Measurements from ENCODE around the gene CRELD2. TPM values are rescaled to one million over a fixed set of nuclear protein-coding genes. Genes with fewer than 3 reads are reported as not detected.

Gene CRELD2
- polyA plus RNA-seq, 2 of the 4 experiments (the other 2 are of a cell fraction): 15.1 to 18.7 TPM

- no peak for FAIRE-seq
- Histone ChIP-seq H3K4me1 (peaks cover 39% of the 10 kb centered on the region), H3K27ac (peak overlapping the region; percentile 96), H3K4me2 (peak overlapping the region; percentile 93), H3K9me3 (no peaks in the 10 kb centered on the region), H3K4me3 (peak overlapping the region; percentile 79)
- ChIA-PET CTCF (interaction anchor here (2.8 kb wide), 1 partner anchor 70 kb away, joined by 8 read pairs; no protein-coding TSS in a partner anchor), POLR2A (interaction anchor here (1.1 to 2.7 kb wide), 3 partner anchors 9 to 28 kb away, joined by 3 to 13 read pairs (median 4); no protein-coding TSS in a partner anchor)
- DNase-seq (ENCODE audit: low read depth in 1 of 2, low spot score in 1 of 2): peak in 1 of 2 experiments; percentile 36
- ATAC-seq: 0 out of 6 replicates have a peak, but pooled peaks of 1 of the 2 experiments have one; percentile 2
- TF ChIP-seq CEBPB (IDR thresholded peaks at IDR 0.05) (no peak), RAD21 (conservative IDR thresholded peaks at IDR 0.05 in 1 of 2, IDR thresholded peaks at IDR 0.05 in 1 of 2) (no peak), TFCP2L1 (CRISPR knock-in tag; IDR thresholded peaks at IDR 0.05) (no peak), CTCF (IDR thresholded peaks at IDR 0.05) (no peak), JUNB (IDR thresholded peaks at IDR 0.05) (no peak), PHF8 (IDR thresholded peaks at IDR 0.05; ENCODE audit: borderline replicate concordance, low read depth) (no peak), FOSB (CRISPR knock-in tag; IDR thresholded peaks at IDR 0.05) (no peak), BHLHE40 (IDR thresholded peaks at IDR 0.05; ENCODE audit: low read depth, low read length) (no peak), MAFK (IDR thresholded peaks at IDR 0.05; ENCODE audit: partially characterized antibody) (no peak), CBX8 (IDR thresholded peaks at IDR 0.05) (no peak), E2F6 (IDR thresholded peaks at IDR 0.05; ENCODE audit: borderline replicate concordance, low read depth) (no peak), POLR2A (IDR thresholded peaks at IDR 0.05; ENCODE audit: low read length) (no peak), ZNF302 (CRISPR knock-in tag; IDR thresholded peaks at IDR 0.05) (no peak), HMGXB4 (CRISPR knock-in tag; IDR thresholded peaks at IDR 0.05; ENCODE audit: borderline replicate concordance) (no peak)
- WGBS (ENCODE audit: missing lambda C conversion rate): no CpG with 5 or more reads among the region's 84 CpGs
These were observed 42.7 kb downstream of the CRELD2 start for GRCh38 chr22:49961005-49961600.

- ChIA-PET POLR2A (interaction anchor here (1.7 to 2.7 kb wide), 2 partner anchors 10 kb away, joined by 4 to 13 read pairs; no protein-coding TSS in a partner anchor), CTCF (interaction anchor here (1.0 to 2.8 kb wide), 2 partner anchors 31 to 69 kb away, joined by 3 to 8 read pairs; no protein-coding TSS in a partner anchor)
- ATAC-seq: no peak
- H3K9me3 ChIP-seq: no peaks in the 10 kb centered on the region
- H3K27ac ChIP-seq: peak overlapping the region; percentile 96
- TF ChIP-seq CHD4 (IDR thresholded peaks at IDR 0.05; ENCODE audit: borderline replicate concordance): no peak
- no peak for TF ChIP-seq NFE2L2 (conservative IDR thresholded peaks at IDR 0.05; ENCODE audit: low read length)
- TF ChIP-seq NPAS2 (CRISPR knock-in tag; IDR thresholded peaks at IDR 0.05; ENCODE audit: borderline replicate concordance): no peak
- no peak for TF ChIP-seq FOSB (CRISPR knock-in tag; IDR thresholded peaks at IDR 0.05)
- TF ChIP-seq ZNF302 (CRISPR knock-in tag; IDR thresholded peaks at IDR 0.05): no peak
- TF ChIP-seq ZFP36 (IDR thresholded peaks at IDR 0.05; ENCODE audit: borderline replicate concordance, partially characterized antibody): no peak
- no peak for TF ChIP-seq HOXB5 (CRISPR knock-in tag; IDR thresholded peaks at IDR 0.05)
- no peak for TF ChIP-seq FOXS1 (CRISPR knock-in tag; IDR thresholded peaks at IDR 0.05)
- TF ChIP-seq SMC3 (IDR thresholded peaks at IDR 0.05): no peak
- peak; percentile 28; the same call in 1 of the 2 replicates for TF ChIP-seq MAX (IDR thresholded peaks at IDR 0.05)
- TF ChIP-seq RARB (CRISPR knock-in tag; IDR thresholded peaks at IDR 0.05): no peak
- TF ChIP-seq HEYL (CRISPR knock-in tag; IDR thresholded peaks at IDR 0.05): no peak
- peak; percentile 94 for TF ChIP-seq RNF2 (IDR thresholded peaks at IDR 0.05; ENCODE audit: borderline replicate concordance, low read depth)
- TF ChIP-seq POLR2AphosphoS2 (conservative IDR thresholded peaks at IDR 0.05; ENCODE audit: low read length): no peak
- TF ChIP-seq RCOR1 (IDR thresholded peaks at IDR 0.05; ENCODE audit: low read depth, low read length): no peak
- TF ChIP-seq MYC (IDR thresholded peaks at IDR 0.05; ENCODE audit: borderline replicate concordance, low read length): no peak
- peak overlapping the region; percentile 79 for H3K4me3 ChIP-seq
- H3K4me1 ChIP-seq: peaks cover 42% of the 10 kb centered on the region
- peak overlapping the region; percentile 93 for H3K4me2 ChIP-seq
- no peak for FAIRE-seq
- DNase-seq (ENCODE audit: low read depth in 1 of 2, low spot score in 1 of 2): peak in 1 of 2 experiments; percentile 49
- WGBS (ENCODE audit: missing lambda C conversion rate): 4% methylated on average over 8 of the region's 49 CpGs
These were observed 43.2 kb downstream of the CRELD2 start for GRCh38 chr22:49961601-49962011.

All from A549 (cell line).